Colonic mucosa (tissue), 4 donors: ENCODE results near the gene KBTBD13. TPM values are rescaled to one million over a fixed set of nuclear protein-coding genes. Genes with fewer than 3 reads are reported as not detected.
"Not testable (repeated sequence)": the region's sequence is repeated elsewhere in the genome, so short reads cannot be mapped to it uniquely, and the experiment has no call there.

Source experiments
- DNase-seq: peaks from one replicate; pipeline ENCODE4 v3.0.0-alpha.2; 2020
- H3K27ac ChIP-seq: fragments of 200-600 bp; one replicate; pipeline ENCODE4 v1.8.0; 2021
- H3K27me3 ChIP-seq: fragments of 200-600 bp; one replicate; pipeline ENCODE4 v1.8.0; 2021
- H3K36me3 ChIP-seq: fragments of 200-600 bp; one replicate; pipeline ENCODE4 v1.8.0; 2021
- H3K4me1 ChIP-seq: fragments of 200-600 bp; one replicate; pipeline ENCODE4 v1.8.0; 2021; ENCODE audit warnings: mild to moderate bottlenecking
- H3K4me3 ChIP-seq: fragments of 200-600 bp; one replicate; pipeline ENCODE4 v1.8.0; 2021
- H3K9ac ChIP-seq, 2 donors: one replicate each; pipeline ENCODE4 v1.7.0; 2013; ENCODE audit warnings: control low read depth in 2 of 2, low read depth in 2 of 2, low read length in 2 of 2
- H3K9me3 ChIP-seq: fragments of 200-600 bp; one replicate; pipeline ENCODE4 v1.8.0; 2021
- intact Hi-C: fragments of 100-400 bp; cut with DNase I; formaldehyde crosslinking; loops from one replicate; pipeline ENCODE4 v1.14.1; 2022
- total RNA-seq, 2 donors: library from RNA; stranded (reverse); fragmentation: NEBNext Ultra II Directional in 1 of 2; extraction: Animal tissue kit (Norgen Biotek cat#: 25700) in 1 of 2; gene quantifications; one replicate each; pipeline ENCODE4 v1.2.1, GENCODE V29; 2021
- TF ChIP-seq, protein P1 (sequence below): fragments of 200-600 bp; IDR thresholded peaks from one replicate; pipeline ENCODE4 v1.8.0; 2022; ENCODE audit warnings: antibody characterized with exemption, mild to moderate bottlenecking
- donor health status: healthy.
- donor health status: DM: no; HTN: no; CAD: no.
- donor health status: DM: no; HTN: no; CAD: no.

KBTBD13 gene
- total RNA-seq, 2 donors from 2014 or later, result not detected

DNA sequence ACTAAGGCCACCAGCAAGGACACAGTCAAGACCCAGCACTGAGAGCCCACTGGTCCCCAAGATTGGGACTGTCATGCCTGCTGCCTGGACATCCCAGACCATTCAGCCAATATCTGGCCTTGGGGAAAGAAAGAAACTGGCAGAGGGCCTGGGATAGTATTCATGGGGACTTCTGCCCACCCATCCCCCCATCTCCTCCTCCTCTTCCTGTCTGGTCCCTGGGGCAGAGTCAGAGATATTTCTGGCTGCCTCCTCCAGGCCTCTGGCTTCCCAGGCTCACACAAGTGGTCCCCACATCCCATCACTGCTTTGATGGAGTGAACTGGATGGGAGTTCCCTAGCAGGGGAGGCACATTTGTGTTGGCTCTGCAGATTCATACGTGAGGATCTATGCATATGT lies 4.5 kb upstream of the KBTBD13 start:
- DNase-seq, result no peak
- Histone ChIP-seq H3K36me3 (no peaks in the 10 kb centered on the region), H3K27me3 (peaks cover 7% of the 10 kb centered on the region), H3K27ac (peak overlapping the region; percentile 24), H3K9ac (peak overlapping the region in 1 of 2 donors; percentile 14), H3K4me3 (no peak overlapping the region), H3K4me1 (no peaks in the 10 kb centered on the region), H3K9me3 (no peaks in the 10 kb centered on the region)
- intact Hi-C loops, result no loop called here
- TF ChIP-seq, protein P1, sequence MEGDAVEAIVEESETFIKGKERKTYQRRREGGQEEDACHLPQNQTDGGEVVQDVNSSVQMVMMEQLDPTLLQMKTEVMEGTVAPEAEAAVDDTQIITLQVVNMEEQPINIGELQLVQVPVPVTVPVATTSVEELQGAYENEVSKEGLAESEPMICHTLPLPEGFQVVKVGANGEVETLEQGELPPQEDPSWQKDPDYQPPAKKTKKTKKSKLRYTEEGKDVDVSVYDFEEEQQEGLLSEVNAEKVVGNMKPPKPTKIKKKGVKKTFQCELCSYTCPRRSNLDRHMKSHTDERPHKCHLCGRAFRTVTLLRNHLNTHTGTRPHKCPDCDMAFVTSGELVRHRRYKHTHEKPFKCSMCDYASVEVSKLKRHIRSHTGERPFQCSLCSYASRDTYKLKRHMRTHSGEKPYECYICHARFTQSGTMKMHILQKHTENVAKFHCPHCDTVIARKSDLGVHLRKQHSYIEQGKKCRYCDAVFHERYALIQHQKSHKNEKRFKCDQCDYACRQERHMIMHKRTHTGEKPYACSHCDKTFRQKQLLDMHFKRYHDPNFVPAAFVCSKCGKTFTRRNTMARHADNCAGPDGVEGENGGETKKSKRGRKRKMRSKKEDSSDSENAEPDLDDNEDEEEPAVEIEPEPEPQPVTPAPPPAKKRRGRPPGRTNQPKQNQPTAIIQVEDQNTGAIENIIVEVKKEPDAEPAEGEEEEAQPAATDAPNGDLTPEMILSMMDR, result no peak

- intact Hi-C loops, result no loop called here
- H3K27me3 ChIP-seq, result peaks cover 6% of the 10 kb centered on the region
- TF ChIP-seq, protein P1, result no peak
- no peak overlapping the region for H3K9ac ChIP-seq
- H3K27ac ChIP-seq, result no peak overlapping the region
- H3K4me3 ChIP-seq, result no peak overlapping the region
- H3K4me1 ChIP-seq, result no peaks in the 10 kb centered on the region
- no peaks in the 10 kb centered on the region for H3K36me3 ChIP-seq
- H3K9me3 ChIP-seq, result no peaks in the 10 kb centered on the region
- no peak for DNase-seq
Observed at GRCh38 chr15:65072617-65073016, 3.9 kb upstream of the KBTBD13 start.

DNA sequence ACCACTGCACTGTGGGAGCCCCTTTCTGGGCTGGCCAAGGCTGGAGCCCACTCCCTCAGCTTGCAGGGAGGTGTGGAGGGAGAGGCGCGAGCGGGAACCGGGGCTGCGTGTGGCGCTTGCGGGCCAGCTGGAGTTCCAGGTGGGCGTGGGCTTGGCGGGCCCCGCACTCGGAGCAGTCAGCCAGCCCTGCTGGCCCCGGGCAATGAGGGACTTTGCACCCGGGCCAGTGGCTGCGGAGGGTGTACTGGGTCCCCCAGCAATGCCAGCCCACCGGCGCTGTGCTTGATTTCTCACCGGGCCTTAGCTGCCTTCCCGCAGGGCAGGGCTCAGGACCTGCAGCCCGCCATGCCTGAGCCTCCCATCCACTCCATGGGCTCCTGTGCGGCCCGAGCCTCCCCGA lies 1.6 kb upstream of the KBTBD13 start:
- H3K9me3 ChIP-seq, H3K4me3 ChIP-seq, H3K4me1 ChIP-seq, DNase-seq, intact Hi-C loops, H3K36me3 ChIP-seq, H3K9ac ChIP-seq, H3K27me3 ChIP-seq, H3K27ac ChIP-seq: not testable (repeated sequence)

GRCh38 chr15:65075607-65076395 lies 745 bp upstream of the KBTBD13 start:
- H3K9ac ChIP-seq, intact Hi-C loops, H3K9me3 ChIP-seq, H3K4me3 ChIP-seq, H3K4me1 ChIP-seq, H3K27me3 ChIP-seq, H3K36me3 ChIP-seq, H3K27ac ChIP-seq, DNase-seq: not testable (repeated sequence)

- H3K36me3 ChIP-seq, result no peaks in the 10 kb centered on the region
- no peak overlapping the region for H3K9ac ChIP-seq
- H3K4me3 ChIP-seq, result no peak overlapping the region
- H3K4me1 ChIP-seq, result peaks cover 2% of the 10 kb centered on the region
- H3K9me3 ChIP-seq, result no peaks in the 10 kb centered on the region
- no peaks in the 10 kb centered on the region for H3K27me3 ChIP-seq
- no peak for DNase-seq
- no peak overlapping the region for H3K27ac ChIP-seq
- intact Hi-C loops, result no loop called here
- TF ChIP-seq, protein P1, result no peak
Observed at GRCh38 chr15:65077291-65077980, 890 bp downstream of the KBTBD13 start.

DNA sequence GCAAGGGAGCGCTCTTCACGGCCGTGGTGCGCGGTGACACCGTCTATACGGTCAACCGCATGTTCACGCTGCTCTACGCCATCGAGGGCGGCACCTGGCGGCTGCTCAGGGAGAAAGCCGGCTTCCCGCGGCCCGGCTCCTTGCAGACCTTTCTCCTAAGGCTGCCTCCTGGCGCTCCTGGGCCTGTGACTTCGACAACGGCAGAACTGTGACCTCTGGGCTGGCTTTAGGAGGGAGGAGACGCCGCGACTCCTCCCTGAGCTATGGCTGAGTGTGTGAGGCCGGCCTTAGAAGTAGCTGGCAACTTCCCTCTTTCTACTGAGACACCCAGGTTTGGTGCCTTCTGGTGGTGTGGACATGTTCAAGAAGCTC lies 1.4 kb downstream of the KBTBD13 start:
- TF ChIP-seq, protein P1, result peak; percentile 54
- no peak overlapping the region for H3K27ac ChIP-seq
- peaks cover 6% of the 10 kb centered on the region for H3K4me1 ChIP-seq
- peak; percentile 87 for DNase-seq
- intact Hi-C loops, result no loop called here
- H3K9ac ChIP-seq, result peak overlapping the region in 1 of 2 donors; percentile 41
- H3K4me3 ChIP-seq, result no peak overlapping the region
- H3K36me3 ChIP-seq, result no peaks in the 10 kb centered on the region
- H3K27me3 ChIP-seq, result no peaks in the 10 kb centered on the region
- no peaks in the 10 kb centered on the region for H3K9me3 ChIP-seq
